Smooth muscle cell (in vitro differentiated cells): ENCODE data around the gene SLC22A1. TPM values are rescaled to one million over a fixed set of nuclear protein-coding genes. Genes with fewer than 3 reads are reported as not detected.
A peak's percentile ranks its signal among the peaks of the same experiment; 100 is the strongest.
"Not testable (repeated sequence)": the region's sequence is repeated elsewhere in the genome, so short reads cannot be mapped to it uniquely, and the experiment has no call there.

Experiments used
- DNase-seq: peaks from one replicate; lab custom pipeline; 2025; ENCODE audit not compliant: unreplicated experiment; lab: John Stamatoyannopoulos, UW
- H2AFZ ChIP-seq: fragments of 200-600 bp; sonication (generic); 2 replicates; pipeline ENCODE4 v1.6.0; 2016; ENCODE audit warnings: antibody characterized with exemption, low read depth, mild to moderate bottlenecking
- H3F3A ChIP-seq: fragments of 200-600 bp; sonication (generic); 2 replicates; pipeline ENCODE4 v1.6.0; 2017; ENCODE audit warnings: antibody characterized with exemption, low read depth
- H3K27ac ChIP-seq: fragments of 200-600 bp; sonication (generic); 2 replicates; pipeline ENCODE4 v1.5.1; 2016; ENCODE audit warnings: low read depth, mild to moderate bottlenecking
- H3K27me3 ChIP-seq: fragments of 200-600 bp; sonication (generic); 2 replicates; pipeline ENCODE4 v1.6.1; 2016; ENCODE audit warnings: low read depth, mild to moderate bottlenecking
- H3K36me3 ChIP-seq: fragments of 200-600 bp; sonication (generic); 2 replicates; pipeline ENCODE4 v1.5.1; 2016; ENCODE audit warnings: low read depth
- H3K4me1 ChIP-seq: fragments of 200-600 bp; sonication (generic); 2 replicates; pipeline ENCODE4 v1.5.1; 2016; ENCODE audit warnings: low read depth
- H3K4me2 ChIP-seq: fragments of 200-600 bp; sonication (generic); 2 replicates; pipeline ENCODE4 v1.6.0; 2016; ENCODE audit warnings: mild to moderate bottlenecking
- H3K4me3 ChIP-seq: fragments of 200-600 bp; sonication (generic); 2 replicates; pipeline ENCODE4 v1.5.1; 2016; ENCODE audit warnings: mild to moderate bottlenecking
- H3K79me2 ChIP-seq: fragments of 200-600 bp; sonication (generic); 2 replicates; pipeline ENCODE4 v1.6.0; 2016; ENCODE audit warnings: low read depth, mild to moderate bottlenecking
- H3K9ac ChIP-seq: fragments of 200-600 bp; sonication (generic); 2 replicates; pipeline ENCODE4 v1.6.0; 2016; ENCODE audit warnings: low read depth
- H3K9me3 ChIP-seq: fragments of 200-600 bp; sonication (generic); replicated peaks from 2 replicates; pipeline ENCODE4 v1.5.1; 2016; ENCODE audit warnings: low read depth
- H4K20me1 ChIP-seq: fragments of 200-600 bp; sonication (generic); 2 replicates; pipeline ENCODE4 v1.6.0; 2016; ENCODE audit warnings: low read depth
- WGBS: methylation state at CpG from one replicate; pipeline ENCODE4 v1.1.7; 2016; ENCODE audit warnings: low lambda C conversion rate; 5-methylcytosine and 5-hydroxymethylcytosine counted together
- polyA plus RNA-seq: library from polyadenylated mRNA; unstranded; fragments of >200 nt; fragmentation: Nextera tagmentation; extraction: Ambion mirVana; gene quantifications from 2 replicates; pipeline ENCODE4 v1.2.1, GENCODE V29; 2016
- total RNA-seq: library from RNA; depleted of rRNA; stranded (reverse); fragments of >200 nt; gene quantifications from 2 replicates; pipeline ENCODE4 v1.2.3, GENCODE V29; 2014
- TF ChIP-seq, protein P1 (sequence below): fragments of 200-600 bp; sonication (generic); IDR thresholded peaks from 2 replicates; pipeline ENCODE4 v1.5.1; 2017; ENCODE audit warnings: borderline replicate concordance, mild to moderate bottlenecking, antibody characterized with exemption; ENCODE audit not compliant: insufficient read depth, poor library complexity, severe bottlenecking

Gene SLC22A1
- total and polyA plus RNA-seq, 2 experiments from 2014 or later = 0.04 to 1.6 TPM

DNA sequence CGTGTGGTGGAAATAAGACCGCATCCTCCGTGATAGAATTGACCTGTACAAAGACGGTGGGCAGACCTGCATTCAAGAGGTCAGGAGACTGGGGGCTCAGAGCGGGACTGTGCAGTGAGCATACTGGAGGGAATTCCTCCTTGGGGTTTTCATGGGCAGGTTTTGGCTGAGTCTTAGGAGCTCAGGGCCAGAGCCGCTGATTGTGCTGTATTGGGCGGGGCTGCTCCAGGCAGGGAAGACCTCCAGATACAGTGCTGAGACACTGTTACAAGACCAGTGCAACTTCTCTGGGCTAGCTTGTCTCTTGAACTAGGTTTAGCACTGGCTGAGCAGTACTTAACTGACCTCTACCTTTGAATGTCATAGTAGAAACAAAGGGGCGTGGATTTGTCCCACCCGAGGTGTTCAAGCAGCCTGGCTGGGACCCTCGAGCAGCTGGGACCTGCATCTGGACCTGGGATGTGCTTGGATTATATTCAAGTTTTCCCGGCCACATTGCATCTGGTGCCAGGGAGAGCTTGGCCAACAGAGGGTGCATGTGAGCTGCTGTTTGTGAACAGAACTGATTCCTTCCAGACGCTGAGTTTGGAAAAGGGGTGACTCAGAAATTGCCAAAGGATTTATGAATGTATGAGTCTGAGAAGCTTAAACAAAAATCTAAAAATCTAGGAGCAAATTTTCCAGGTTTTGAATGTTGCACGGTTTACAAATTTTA is 33.4 kb upstream of the SLC22A1 start:
- Histone ChIP-seq H4K20me1 (peaks cover 5% of the 10 kb centered on the region), H3K9ac (no peak overlapping the region), H3K27me3 (no peaks in the 10 kb centered on the region), H3K9me3 (no peaks in the 10 kb centered on the region), H3K4me3 (no peak overlapping the region), H2AFZ (no peak overlapping the region), H3F3A (no peaks in the 10 kb centered on the region), H3K4me2 (no peak overlapping the region), H3K27ac (peak overlapping the region; percentile 40), H3K4me1 (no peaks in the 10 kb centered on the region), H3K36me3 (peaks cover 5% of the 10 kb centered on the region), H3K79me2 (no peaks in the 10 kb centered on the region)
- TF ChIP-seq, protein P1, sequence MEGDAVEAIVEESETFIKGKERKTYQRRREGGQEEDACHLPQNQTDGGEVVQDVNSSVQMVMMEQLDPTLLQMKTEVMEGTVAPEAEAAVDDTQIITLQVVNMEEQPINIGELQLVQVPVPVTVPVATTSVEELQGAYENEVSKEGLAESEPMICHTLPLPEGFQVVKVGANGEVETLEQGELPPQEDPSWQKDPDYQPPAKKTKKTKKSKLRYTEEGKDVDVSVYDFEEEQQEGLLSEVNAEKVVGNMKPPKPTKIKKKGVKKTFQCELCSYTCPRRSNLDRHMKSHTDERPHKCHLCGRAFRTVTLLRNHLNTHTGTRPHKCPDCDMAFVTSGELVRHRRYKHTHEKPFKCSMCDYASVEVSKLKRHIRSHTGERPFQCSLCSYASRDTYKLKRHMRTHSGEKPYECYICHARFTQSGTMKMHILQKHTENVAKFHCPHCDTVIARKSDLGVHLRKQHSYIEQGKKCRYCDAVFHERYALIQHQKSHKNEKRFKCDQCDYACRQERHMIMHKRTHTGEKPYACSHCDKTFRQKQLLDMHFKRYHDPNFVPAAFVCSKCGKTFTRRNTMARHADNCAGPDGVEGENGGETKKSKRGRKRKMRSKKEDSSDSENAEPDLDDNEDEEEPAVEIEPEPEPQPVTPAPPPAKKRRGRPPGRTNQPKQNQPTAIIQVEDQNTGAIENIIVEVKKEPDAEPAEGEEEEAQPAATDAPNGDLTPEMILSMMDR = peak; percentile 79
- DNase-seq = peak; percentile 17
- 72% methylated on average over 13 of the region's 13 CpGs for WGBS

DNA sequence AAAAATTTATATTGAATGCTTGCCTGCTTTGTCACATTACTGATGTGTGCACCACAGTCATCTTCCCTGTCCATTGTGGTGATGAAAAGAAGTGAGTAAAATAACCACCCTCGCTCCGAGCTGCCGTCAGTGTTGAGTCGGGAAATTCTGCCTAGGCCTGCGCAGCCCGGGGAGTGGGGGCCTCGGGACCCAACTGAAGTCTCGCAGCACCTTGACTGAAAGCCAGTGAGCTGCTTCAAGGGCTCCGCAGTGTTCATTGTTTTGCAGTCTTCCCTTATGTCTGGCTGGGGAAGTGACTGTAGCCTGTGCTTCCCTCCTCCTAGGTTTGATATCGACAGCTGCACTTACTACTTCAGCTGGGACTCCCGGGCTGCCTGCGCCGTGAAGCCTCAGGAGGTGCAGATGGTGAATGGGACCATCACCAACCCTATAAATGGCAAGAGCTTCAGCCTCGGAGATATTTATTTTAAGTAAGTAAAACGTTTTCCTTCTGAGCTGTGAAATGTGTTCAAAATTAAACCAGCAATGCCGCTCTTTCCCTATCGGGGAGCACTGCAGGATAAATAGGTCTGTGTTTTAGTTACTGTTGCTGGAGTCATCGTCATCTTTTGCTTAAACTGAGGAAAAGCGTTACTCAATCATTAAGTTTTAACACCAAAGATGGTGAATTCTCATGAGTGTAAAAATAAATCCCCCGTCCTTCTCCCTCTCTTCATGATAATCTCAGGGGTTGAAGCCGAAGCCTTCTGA is 32.7 kb upstream of the SLC22A1 start:
- H3K79me2 ChIP-seq = no peaks in the 10 kb centered on the region
- no peaks in the 10 kb centered on the region for H3K9me3 ChIP-seq
- no peaks in the 10 kb centered on the region for H3F3A ChIP-seq
- no peaks in the 10 kb centered on the region for H3K27me3 ChIP-seq
- DNase-seq = no peak
- H3K9ac ChIP-seq = no peak overlapping the region
- no peak overlapping the region for H2AFZ ChIP-seq
- peak overlapping the region; percentile 40 for H3K27ac ChIP-seq
- H4K20me1 ChIP-seq = peaks cover 5% of the 10 kb centered on the region
- H3K4me3 ChIP-seq = no peak overlapping the region
- TF ChIP-seq, protein P1 = no peak
- peaks cover 13% of the 10 kb centered on the region for H3K36me3 ChIP-seq
- H3K4me2 ChIP-seq = no peak overlapping the region
- H3K4me1 ChIP-seq = no peaks in the 10 kb centered on the region
- 86% methylated on average over 21 of the region's 21 CpGs for WGBS

DNA sequence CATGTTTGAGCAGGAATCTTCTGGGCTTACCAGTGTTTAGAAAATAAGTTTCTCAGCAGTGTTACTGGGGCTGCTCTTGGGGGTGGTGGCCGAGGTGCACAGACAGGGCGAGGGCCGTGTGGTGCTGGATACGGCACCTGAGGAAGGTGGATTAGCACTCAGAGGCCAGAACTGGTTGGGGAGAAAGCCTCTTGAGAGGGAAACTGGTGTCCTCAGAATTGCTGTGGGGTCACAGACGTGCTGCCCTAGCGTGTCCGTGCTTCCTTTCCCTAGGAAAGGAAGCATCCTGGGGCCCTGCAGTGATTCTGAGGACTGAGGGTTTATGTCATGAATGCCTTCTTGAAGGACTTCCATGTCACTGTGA is 32.1 kb upstream of the SLC22A1 start:
- Histone ChIP-seq H3K9me3 (no peaks in the 10 kb centered on the region), H3F3A (no peaks in the 10 kb centered on the region), H2AFZ (no peak overlapping the region), H3K27ac (no peak overlapping the region), H3K4me3 (no peak overlapping the region), H3K4me1 (no peaks in the 10 kb centered on the region), H3K36me3 (peaks cover 18% of the 10 kb centered on the region), H3K4me2 (no peak overlapping the region), H3K27me3 (no peaks in the 10 kb centered on the region), H3K9ac (no peak overlapping the region), H4K20me1 (peaks cover 5% of the 10 kb centered on the region), H3K79me2 (no peaks in the 10 kb centered on the region)
- no peak for DNase-seq
- TF ChIP-seq, protein P1 = no peak
- WGBS = 95% methylated on average over 7 of the region's 7 CpGs

DNA sequence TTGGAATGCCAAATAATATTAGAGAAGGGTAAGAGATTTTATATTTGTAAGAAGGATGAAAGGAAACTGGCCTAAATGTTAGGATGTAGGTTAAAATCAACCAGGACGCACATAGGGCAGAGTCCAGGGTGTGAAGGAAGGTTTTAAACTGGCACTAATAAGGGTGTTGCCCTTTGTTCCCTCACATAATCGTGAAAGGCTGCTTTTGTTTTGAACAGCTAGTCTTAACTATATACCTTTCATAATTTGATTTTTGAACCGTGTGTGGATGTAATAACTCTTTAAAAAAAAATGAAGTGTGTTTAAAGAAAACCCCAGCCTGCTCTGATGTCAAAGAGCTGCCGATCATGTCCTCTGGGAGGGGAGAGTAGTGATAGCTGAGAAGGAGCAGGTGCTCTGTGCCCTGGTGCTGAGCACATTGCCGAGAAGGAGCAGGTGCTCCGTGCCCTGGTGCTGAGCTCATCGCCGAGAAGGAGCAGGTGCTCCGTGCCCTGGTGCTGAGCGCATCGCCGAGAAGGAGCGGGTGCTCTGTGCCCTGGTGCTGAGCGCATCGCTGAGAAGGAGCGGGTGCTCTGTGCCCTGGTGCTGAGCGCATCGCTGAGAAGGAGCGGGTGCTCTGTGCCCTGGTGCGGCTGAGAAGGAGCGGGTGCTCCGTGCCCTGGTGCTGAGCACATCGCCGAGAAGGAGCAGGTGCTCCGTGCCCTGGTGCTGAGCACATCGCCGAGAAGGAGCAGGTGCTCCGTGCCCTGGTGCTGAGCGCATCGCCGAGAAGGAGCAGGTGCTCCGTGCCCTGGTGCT is 31.0 kb upstream of the SLC22A1 start:
- not testable (repeated sequence) for H3K9me3 ChIP-seq, H3K4me2 ChIP-seq, H3K79me2 ChIP-seq, H2AFZ ChIP-seq, H3F3A ChIP-seq, H3K9ac ChIP-seq, H3K4me3 ChIP-seq, H3K27me3 ChIP-seq, DNase-seq, H4K20me1 ChIP-seq, H3K27ac ChIP-seq, H3K4me1 ChIP-seq
- H3K36me3 ChIP-seq = peaks cover 18% of the 10 kb centered on the region
- 99% methylated on average over 28 of the region's 32 CpGs for WGBS

DNA sequence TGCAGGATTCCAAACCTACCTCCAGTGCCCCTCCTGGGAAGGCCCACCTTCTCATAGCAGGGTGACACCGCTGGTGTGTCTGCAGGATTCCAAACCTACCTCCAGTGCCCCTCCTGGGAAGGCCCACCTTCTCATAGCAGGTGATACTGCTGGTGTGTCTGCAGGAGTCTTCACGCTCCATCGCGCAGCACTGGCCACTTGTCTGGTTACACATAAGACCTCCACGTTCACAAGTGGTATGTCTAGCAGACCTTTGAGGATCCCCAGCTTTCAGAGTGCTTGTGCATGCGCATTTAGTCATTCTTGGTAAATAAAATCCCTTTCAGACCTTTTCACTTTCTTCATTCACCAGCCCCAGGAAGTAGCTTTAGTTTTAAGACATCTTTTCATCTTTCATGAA is 29.4 kb upstream of the SLC22A1 start:
- DNase-seq, H3K79me2 ChIP-seq, H4K20me1 ChIP-seq, H3K4me1 ChIP-seq, H3K27ac ChIP-seq, H3K4me2 ChIP-seq, H3K27me3 ChIP-seq, H2AFZ ChIP-seq, H3K4me3 ChIP-seq, H3K9ac ChIP-seq, H3K9me3 ChIP-seq, H3F3A ChIP-seq: not testable (repeated sequence)
- H3K36me3 ChIP-seq = peaks cover 22% of the 10 kb centered on the region
- WGBS = 97% methylated on average over 6 of the region's 6 CpGs
